Measurements from ENCODE around the gene RIBC2.
"Not testable (repeated sequence)": the region's sequence is repeated elsewhere in the genome, so short reads cannot be mapped to it uniquely, and the experiment has no call there.

RIBC2 gene

GRCh38 chr22:45445031-45445710 is 31.7 kb downstream of the RIBC2 start:
- DNase-seq, result no peak
- ATAC-seq (replicated peaks), result no peak
- peaks cover 4 to 8% of the 10 kb centered on the region in 2 donors for H3K4me1 Mint-ChIP-seq (ENCODE audit: low read depth in 2 of 2)
- no peak overlapping the region for H3K4me3 Mint-ChIP-seq
- H3K27me3 Mint-ChIP-seq, result peaks cover 10 to 26% of the 10 kb centered on the region in 2 donors
- no peaks in the 10 kb centered on the region for H3K9me3 Mint-ChIP-seq
- H3K27ac Mint-ChIP-seq, result no peak overlapping the region
- no peaks in the 10 kb centered on the region for H3K36me3 Mint-ChIP-seq (ENCODE audit: insufficient read depth)

- ATAC-seq (replicated peaks) (no peak), DNase-seq (no peak)
- Mint-ChIP-seq H3K27ac (no peak overlapping the region), H3K27me3 (peaks cover 3 to 27% of the 10 kb centered on the region in 2 donors), H3K9me3 (no peaks in the 10 kb centered on the region), H3K36me3 (ENCODE audit: insufficient read depth) (no peaks in the 10 kb centered on the region), H3K4me1 (ENCODE audit: low read depth in 2 of 2) (peaks cover 0 to 1% of the 10 kb centered on the region in 2 donors), H3K4me3 (no peak overlapping the region)
These were observed 32.7 kb downstream of the RIBC2 start for GRCh38 chr22:45446216-45446615.

DNA sequence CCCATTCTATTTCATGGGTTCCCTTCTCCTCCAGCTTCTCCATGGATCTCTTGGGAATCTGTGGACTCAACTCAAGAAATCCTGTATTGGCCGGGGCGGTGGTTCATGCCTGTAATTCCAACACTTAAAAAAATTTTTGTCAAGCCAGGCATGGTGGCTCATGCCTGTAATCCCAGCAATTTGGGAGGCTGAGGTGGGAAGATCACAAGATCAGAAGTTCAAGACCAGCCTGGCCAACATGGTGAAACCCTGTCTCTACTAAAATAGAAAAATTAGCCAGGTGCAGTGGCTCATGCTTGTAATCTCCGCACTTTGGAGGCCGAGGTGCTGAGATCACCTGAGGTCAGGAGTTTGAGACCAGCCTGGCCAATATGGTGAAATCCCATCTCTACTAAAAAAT is 34.1 kb downstream of the RIBC2 start:
- not testable (repeated sequence) for H3K9me3 Mint-ChIP-seq; H3K27ac Mint-ChIP-seq; H3K36me3 Mint-ChIP-seq (ENCODE audit: insufficient read depth); DNase-seq; ATAC-seq (replicated peaks); H3K4me3 Mint-ChIP-seq; H3K4me1 Mint-ChIP-seq (ENCODE audit: low read depth in 2 of 2)
- peaks cover 6 to 28% of the 10 kb centered on the region in 2 donors for H3K27me3 Mint-ChIP-seq

GRCh38 chr22:45448431-45448830 is 34.9 kb downstream of the RIBC2 start:
- H3K27ac Mint-ChIP-seq, result no peak overlapping the region
- no peaks in the 10 kb centered on the region for H3K9me3 Mint-ChIP-seq
- H3K4me1 Mint-ChIP-seq (ENCODE audit: low read depth in 2 of 2), result no peaks in the 10 kb centered on the region
- no peak overlapping the region for H3K4me3 Mint-ChIP-seq
- H3K27me3 Mint-ChIP-seq, result peaks cover 6 to 32% of the 10 kb centered on the region in 2 donors
- DNase-seq, result no peak
- ATAC-seq (replicated peaks), result no peak
- H3K36me3 Mint-ChIP-seq (ENCODE audit: insufficient read depth), result no peaks in the 10 kb centered on the region

DNA sequence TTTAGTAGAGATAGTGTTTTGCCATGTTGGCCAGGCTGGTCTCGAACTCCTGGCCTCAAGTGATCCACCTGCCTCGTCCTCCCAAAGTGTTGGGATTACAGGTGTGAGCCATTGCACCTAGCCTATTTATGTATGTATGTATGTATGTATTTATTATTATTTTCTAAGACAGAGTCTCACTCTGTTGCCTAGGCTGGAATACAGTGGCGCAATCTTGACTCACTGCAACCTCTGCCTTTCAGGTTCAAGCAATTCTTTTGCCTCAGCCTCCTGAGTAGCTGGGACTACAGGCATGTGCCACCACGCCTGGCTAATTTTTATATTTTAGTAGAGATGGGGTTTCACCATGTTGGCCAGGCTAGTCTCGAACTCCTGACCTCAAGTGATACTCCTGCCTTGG is 35.9 kb downstream of the RIBC2 start:
- not testable (repeated sequence) for ATAC-seq (replicated peaks); DNase-seq; H3K27ac Mint-ChIP-seq; H3K4me1 Mint-ChIP-seq (ENCODE audit: low read depth in 2 of 2); H3K9me3 Mint-ChIP-seq; H3K4me3 Mint-ChIP-seq; H3K36me3 Mint-ChIP-seq (ENCODE audit: insufficient read depth)
- H3K27me3 Mint-ChIP-seq, result peaks cover 6 to 40% of the 10 kb centered on the region in 2 donors

GRCh38 chr22:45450101-45450785 is 36.8 kb downstream of the RIBC2 start:
- no peaks in the 10 kb centered on the region for H3K36me3 Mint-ChIP-seq (ENCODE audit: insufficient read depth)
- H3K27ac Mint-ChIP-seq, result no peak overlapping the region
- peaks cover 6 to 48% of the 10 kb centered on the region in 2 donors for H3K27me3 Mint-ChIP-seq
- no peaks in the 10 kb centered on the region for H3K4me1 Mint-ChIP-seq (ENCODE audit: low read depth in 2 of 2)
- no peak for DNase-seq
- H3K9me3 Mint-ChIP-seq, result no peaks in the 10 kb centered on the region
- no peak overlapping the region for H3K4me3 Mint-ChIP-seq
- no peak for ATAC-seq (replicated peaks)

GRCh38 chr22:45450921-45451651 is 37.6 kb downstream of the RIBC2 start:
- Mint-ChIP-seq H3K4me3 (no peak overlapping the region), H3K9me3 (no peaks in the 10 kb centered on the region), H3K36me3 (ENCODE audit: insufficient read depth) (no peaks in the 10 kb centered on the region), H3K27me3 (peaks cover 6 to 55% of the 10 kb centered on the region in 2 donors), H3K27ac (no peak overlapping the region), H3K4me1 (ENCODE audit: low read depth in 2 of 2) (no peaks in the 10 kb centered on the region)
- ATAC-seq (replicated peaks) (no peak), DNase-seq (no peak)

DNA sequence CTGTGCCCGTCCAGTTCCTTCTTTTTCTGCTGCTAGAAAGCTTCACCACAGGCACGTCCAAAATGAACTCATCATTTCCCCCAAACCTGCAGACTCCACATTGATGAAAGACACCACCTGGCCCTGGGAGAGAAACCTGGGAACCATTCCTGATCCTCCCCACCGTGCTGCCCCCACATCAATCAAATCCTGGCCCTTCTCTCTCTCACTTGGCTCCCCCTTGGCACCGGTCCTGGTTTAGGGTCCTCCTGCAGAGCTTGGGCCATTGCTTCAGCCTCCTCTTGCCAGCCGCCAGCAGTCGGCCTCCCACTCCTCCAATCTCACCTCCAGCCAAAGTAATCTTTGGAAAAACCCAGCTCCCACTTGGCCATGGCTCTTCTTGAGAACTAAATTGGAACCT is 38.5 kb downstream of the RIBC2 start:
- no peak for ATAC-seq (replicated peaks)
- peaks cover 8 to 60% of the 10 kb centered on the region in 2 donors for H3K27me3 Mint-ChIP-seq
- no peaks in the 10 kb centered on the region for H3K9me3 Mint-ChIP-seq
- H3K36me3 Mint-ChIP-seq (ENCODE audit: insufficient read depth), result no peaks in the 10 kb centered on the region
- no peak for DNase-seq
- no peaks in the 10 kb centered on the region for H3K4me1 Mint-ChIP-seq (ENCODE audit: low read depth in 2 of 2)
- no peak overlapping the region for H3K4me3 Mint-ChIP-seq
- no peak overlapping the region for H3K27ac Mint-ChIP-seq

GRCh38 chr22:45452565-45453379 is 39.3 kb downstream of the RIBC2 start:
- H3K4me3 Mint-ChIP-seq, result no peak overlapping the region
- no peaks in the 10 kb centered on the region for H3K4me1 Mint-ChIP-seq (ENCODE audit: low read depth in 2 of 2)
- no peak for DNase-seq

GRCh38 chr22:45453764-45454163 is 40.3 kb downstream of the RIBC2 start:
- Mint-ChIP-seq H3K4me1 (ENCODE audit: low read depth in 2 of 2) (no peaks in the 10 kb centered on the region), H3K27me3 (peaks cover 12 to 73% of the 10 kb centered on the region in 2 donors), H3K9me3 (no peaks in the 10 kb centered on the region), H3K27ac (no peak overlapping the region), H3K36me3 (ENCODE audit: insufficient read depth) (no peaks in the 10 kb centered on the region), H3K4me3 (no peak overlapping the region)
- ATAC-seq (replicated peaks) (no peak), DNase-seq (no peak)

More at GRCh38 chr22:45452565-45453379, 39.3 kb downstream of the RIBC2 start:
- ATAC-seq (replicated peaks), result no peak
- peaks cover 12 to 68% of the 10 kb centered on the region in 2 donors for H3K27me3 Mint-ChIP-seq
- no peaks in the 10 kb centered on the region for H3K36me3 Mint-ChIP-seq (ENCODE audit: insufficient read depth)
- H3K27ac Mint-ChIP-seq, result no peak overlapping the region
- no peaks in the 10 kb centered on the region for H3K9me3 Mint-ChIP-seq

GRCh38 chr22:45454275-45454674 is 40.8 kb downstream of the RIBC2 start:
- Mint-ChIP-seq H3K4me3 (no peak overlapping the region), H3K27me3 (peaks cover 12 to 77% of the 10 kb centered on the region in 2 donors), H3K27ac (no peak overlapping the region), H3K9me3 (no peaks in the 10 kb centered on the region), H3K36me3 (ENCODE audit: insufficient read depth) (no peaks in the 10 kb centered on the region), H3K4me1 (ENCODE audit: low read depth in 2 of 2) (no peaks in the 10 kb centered on the region)
- ATAC-seq (replicated peaks) (no peak), DNase-seq (no peak)

GRCh38 chr22:45455212-45455611 is 41.7 kb downstream of the RIBC2 start:
- ATAC-seq (replicated peaks) (no peak), DNase-seq (no peak)
- peaks cover 12 to 76% of the 10 kb centered on the region in 2 donors for H3K27me3 Mint-ChIP-seq
- H3K9me3 Mint-ChIP-seq, result no peaks in the 10 kb centered on the region
- H3K4me3 Mint-ChIP-seq, result no peak overlapping the region
- H3K4me1 Mint-ChIP-seq (ENCODE audit: low read depth in 2 of 2), result no peaks in the 10 kb centered on the region
- no peak overlapping the region for H3K27ac Mint-ChIP-seq
- H3K36me3 Mint-ChIP-seq (ENCODE audit: insufficient read depth), result no peaks in the 10 kb centered on the region

- Mint-ChIP-seq H3K27ac (no peak overlapping the region), H3K27me3 (peaks cover 16 to 76% of the 10 kb centered on the region in 2 donors), H3K9me3 (no peaks in the 10 kb centered on the region), H3K4me1 (ENCODE audit: low read depth in 2 of 2) (no peaks in the 10 kb centered on the region), H3K4me3 (no peak overlapping the region), H3K36me3 (ENCODE audit: insufficient read depth) (no peaks in the 10 kb centered on the region)
- DNase-seq (no peak), ATAC-seq (replicated peaks) (no peak)
These were observed 42.1 kb downstream of the RIBC2 start for GRCh38 chr22:45455621-45456020.

All from effector memory CD8-positive, alpha-beta T cell (primary cell).